ENCODE data around the gene TMEM231. TPM values are rescaled to one million over a fixed set of nuclear protein-coding genes. Genes with fewer than 3 reads are reported as not detected.

Gene TMEM231
- polyA plus RNA-seq, 3 donors = 0.27 to 0.75 (median 0.72) TPM

DNA sequence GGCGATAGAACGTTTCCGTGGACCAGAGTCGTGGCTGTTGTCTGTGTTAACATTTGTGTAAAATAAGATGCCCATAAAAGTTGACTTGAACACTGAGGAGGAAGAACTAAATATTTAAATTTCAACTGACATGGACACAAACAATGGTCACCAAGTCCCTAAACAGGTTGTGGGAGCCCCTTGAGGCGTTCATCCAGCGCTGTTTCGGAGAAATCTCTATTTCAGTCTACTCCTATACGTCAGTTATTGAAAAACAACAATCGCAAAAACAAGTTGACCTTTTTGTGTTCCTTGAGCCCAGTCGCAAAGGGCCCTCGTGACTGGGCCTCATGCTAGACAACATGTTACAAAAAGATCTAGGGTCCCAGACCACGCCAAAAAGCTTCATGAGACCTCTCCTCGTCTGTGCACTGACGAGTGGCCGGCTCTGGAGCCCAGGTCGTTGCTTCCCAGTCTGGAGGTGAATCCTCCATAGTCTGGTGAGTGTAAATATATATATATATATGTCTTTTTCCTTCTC lies 439 bp upstream of the TMEM231 start:
- TF ChIP-seq, protein P1, sequence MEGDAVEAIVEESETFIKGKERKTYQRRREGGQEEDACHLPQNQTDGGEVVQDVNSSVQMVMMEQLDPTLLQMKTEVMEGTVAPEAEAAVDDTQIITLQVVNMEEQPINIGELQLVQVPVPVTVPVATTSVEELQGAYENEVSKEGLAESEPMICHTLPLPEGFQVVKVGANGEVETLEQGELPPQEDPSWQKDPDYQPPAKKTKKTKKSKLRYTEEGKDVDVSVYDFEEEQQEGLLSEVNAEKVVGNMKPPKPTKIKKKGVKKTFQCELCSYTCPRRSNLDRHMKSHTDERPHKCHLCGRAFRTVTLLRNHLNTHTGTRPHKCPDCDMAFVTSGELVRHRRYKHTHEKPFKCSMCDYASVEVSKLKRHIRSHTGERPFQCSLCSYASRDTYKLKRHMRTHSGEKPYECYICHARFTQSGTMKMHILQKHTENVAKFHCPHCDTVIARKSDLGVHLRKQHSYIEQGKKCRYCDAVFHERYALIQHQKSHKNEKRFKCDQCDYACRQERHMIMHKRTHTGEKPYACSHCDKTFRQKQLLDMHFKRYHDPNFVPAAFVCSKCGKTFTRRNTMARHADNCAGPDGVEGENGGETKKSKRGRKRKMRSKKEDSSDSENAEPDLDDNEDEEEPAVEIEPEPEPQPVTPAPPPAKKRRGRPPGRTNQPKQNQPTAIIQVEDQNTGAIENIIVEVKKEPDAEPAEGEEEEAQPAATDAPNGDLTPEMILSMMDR (IDR thresholded peaks at IDR 0.05) = no peak
- Histone ChIP-seq H2AFZ (ENCODE audit: insufficient read depth, low read depth, low read length, poor library complexity, severe bottlenecking) (peak overlapping the region; percentile 99), H3K27ac (ENCODE audit: low read depth in 1 of 2, low read length in 2 of 2) (no peak overlapping the region), H3K9me3 (replicated peaks in 1 of 2; ENCODE audit: control insufficient read depth in 1 of 2, insufficient read depth in 1 of 2, low read length in 2 of 2) (no peaks in the 10 kb centered on the region), H3K9ac (ENCODE audit: insufficient read depth, low read length, poor library complexity, severe bottlenecking) (peak overlapping the region; percentile 29), H3K4me1 (ENCODE audit: control insufficient read depth in 1 of 2, insufficient read depth in 2 of 2, low read length in 2 of 2) (peaks cover 15 to 20% of the 10 kb centered on the region in 2 donors), H3K4me3 (replicated peaks in 1 of 3; ENCODE audit: low read depth in 2 of 3, low read length in 3 of 3) (peak overlapping the region in 1 of 3 experiments; percentile 85), H3K4me2 (replicated peaks; ENCODE audit: extremely low read depth, low read length, poor library complexity, severe bottlenecking) (peak overlapping the region; percentile 97), H4K20me1 (ENCODE audit: insufficient read depth, low read length) (no peaks in the 10 kb centered on the region), H3K79me2 (ENCODE audit: insufficient read depth, low read length) (no peaks in the 10 kb centered on the region), H3K36me3 (replicated peaks in 1 of 2; ENCODE audit: control insufficient read depth in 1 of 2, insufficient read depth in 2 of 2, low read length in 2 of 2) (no peaks in the 10 kb centered on the region), H3K27me3 (ENCODE audit: control insufficient read depth in 2 of 2, insufficient read depth in 2 of 2, low read length in 2 of 2) (peaks cover 7 to 15% of the 10 kb centered on the region in 2 donors)
- H3K27ac Mint-ChIP-seq = peak overlapping the region; percentile 9 to 89 (median 76)
- no peak for DNase-seq
- peaks cover 12% of the 10 kb centered on the region for H3K4me1 Mint-ChIP-seq
- peak overlapping the region; percentile 83 to 92 for H3K4me3 Mint-ChIP-seq
- intact Hi-C loops (cut with micrococcal nuclease) = loop anchor here in 1 of 2 donors (5.0 kb wide), 1 partner anchor 39 kb away; no protein-coding TSS in a partner anchor
- no peaks in the 10 kb centered on the region for H3K36me3 Mint-ChIP-seq
- H3K27me3 Mint-ChIP-seq (ENCODE audit: low read depth in 3 of 3) = peaks cover 21 to 35% (median 31%) of the 10 kb centered on the region in 3 donors
- WGBS (ENCODE audit: insufficient coverage) = 59% methylated on average over 10 of the region's 16 CpGs
- peaks cover 0 to 3% (median 0%) of the 10 kb centered on the region in 7 donors for H3K9me3 Mint-ChIP-seq

DNA sequence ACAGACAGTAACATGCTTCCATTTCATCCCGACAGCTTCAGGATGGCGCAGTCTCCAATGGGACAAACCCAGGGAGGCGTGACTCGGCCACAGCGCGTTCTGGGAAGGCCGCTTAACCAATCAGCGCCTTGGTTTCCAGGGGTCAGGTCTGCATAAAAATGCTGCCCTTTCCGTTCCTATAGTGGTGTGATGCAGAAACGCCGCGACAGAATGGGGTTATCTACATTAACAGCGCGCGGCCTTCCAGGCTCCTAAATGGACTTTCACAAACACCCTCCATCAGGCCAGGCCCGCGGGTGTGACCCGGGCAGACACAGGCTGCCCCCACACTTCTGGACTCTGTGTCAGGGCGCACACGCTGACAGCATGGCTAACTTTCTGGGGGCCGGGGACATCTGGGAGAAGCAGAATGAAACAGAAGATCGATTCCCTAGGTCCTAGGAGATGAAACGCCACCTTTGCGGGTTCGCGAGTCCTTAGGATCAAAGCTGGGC lies 792 bp downstream of the TMEM231 start:
- Histone ChIP-seq H3K27me3 (ENCODE audit: control insufficient read depth in 2 of 2, insufficient read depth in 2 of 2, low read length in 2 of 2) (peaks cover 7 to 15% of the 10 kb centered on the region in 2 donors), H3K4me1 (ENCODE audit: control insufficient read depth in 1 of 2, insufficient read depth in 2 of 2, low read length in 2 of 2) (peaks cover 19 to 23% of the 10 kb centered on the region in 2 donors), H4K20me1 (ENCODE audit: insufficient read depth, low read length) (no peaks in the 10 kb centered on the region), H3K27ac (ENCODE audit: low read depth in 1 of 2, low read length in 2 of 2) (no peak overlapping the region), H3K36me3 (replicated peaks in 1 of 2; ENCODE audit: control insufficient read depth in 1 of 2, insufficient read depth in 2 of 2, low read length in 2 of 2) (no peaks in the 10 kb centered on the region), H3K4me3 (replicated peaks in 1 of 3; ENCODE audit: low read depth in 2 of 3, low read length in 3 of 3) (peak overlapping the region; percentile 38 to 85 (median 46)), H3K4me2 (replicated peaks; ENCODE audit: extremely low read depth, low read length, poor library complexity, severe bottlenecking) (peak overlapping the region; percentile 97), H3K9ac (ENCODE audit: insufficient read depth, low read length, poor library complexity, severe bottlenecking) (peak overlapping the region; percentile 29), H3K9me3 (replicated peaks in 1 of 2; ENCODE audit: control insufficient read depth in 1 of 2, insufficient read depth in 1 of 2, low read length in 2 of 2) (no peaks in the 10 kb centered on the region), H3K79me2 (ENCODE audit: insufficient read depth, low read length) (no peaks in the 10 kb centered on the region), H2AFZ (ENCODE audit: insufficient read depth, low read depth, low read length, poor library complexity, severe bottlenecking) (peak overlapping the region; percentile 99)
- TF ChIP-seq, protein P1 (IDR thresholded peaks at IDR 0.05) = no peak
- H3K9me3 Mint-ChIP-seq = peaks cover 0 to 3% (median 0%) of the 10 kb centered on the region in 7 donors
- peaks cover 15% of the 10 kb centered on the region for H3K4me1 Mint-ChIP-seq
- 0% methylated on average over 25 of the region's 26 CpGs for WGBS (ENCODE audit: insufficient coverage)
- H3K27ac Mint-ChIP-seq = peak overlapping the region in 4 of 7 donors; percentile 14 to 59 (median 54)
- H3K4me3 Mint-ChIP-seq = peak overlapping the region; percentile 83 to 92
- intact Hi-C loops (cut with micrococcal nuclease) = loop anchor here in 1 of 2 donors (5.0 kb wide), 1 partner anchor 38 kb away; no protein-coding TSS in a partner anchor
- no peaks in the 10 kb centered on the region for H3K36me3 Mint-ChIP-seq
- DNase-seq = peak in 2 of 3 donors; percentile 5 to 30
- peaks cover 16 to 32% (median 28%) of the 10 kb centered on the region in 3 donors for H3K27me3 Mint-ChIP-seq (ENCODE audit: low read depth in 3 of 3)

All from CD14-positive monocyte (primary cell).